Effector memory CD8-positive, alpha-beta T cell (primary cell): Measurements from ENCODE around the gene TMEM140.

Experiments
- ATAC-seq: fragments of 150-1000 bp; cut with Tn5 transposase; replicated peaks from 2 replicates; pipeline ENCODE4 v1.10.0; 2021; ENCODE audit warnings: mild to moderate bottlenecking, moderate library complexity
- DNase-seq, 3 experiments: peaks; one replicate each; pipeline ENCODE4 v3.0.0; 2021
- H3K27ac Mint-ChIP-seq, 2 donors: one replicate each; pipeline ENCODE4 v1.8.0; 2022; ENCODE audit warnings: mild to moderate bottlenecking in 2 of 2, mixed read lengths in 2 of 2, moderate library complexity in 2 of 2
- H3K27me3 Mint-ChIP-seq, 2 donors: one replicate each; pipeline ENCODE4 v1.8.0; 2022; ENCODE audit warnings: mixed read lengths in 2 of 2
- H3K36me3 Mint-ChIP-seq: one replicate; pipeline ENCODE4 v1.8.0; 2022; ENCODE audit warnings: mild to moderate bottlenecking, moderate library complexity, mixed read lengths; ENCODE audit not compliant: insufficient read depth
- H3K4me1 Mint-ChIP-seq, 2 donors: one replicate each; pipeline ENCODE4 v1.8.0; 2022; ENCODE audit warnings: low read depth in 2 of 2, mixed read lengths in 2 of 2
- H3K4me3 Mint-ChIP-seq, 2 donors: one replicate each; pipeline ENCODE4 v1.8.0; 2022; ENCODE audit warnings: mild to moderate bottlenecking in 2 of 2, mixed read lengths in 2 of 2, moderate library complexity in 2 of 2
- H3K9me3 Mint-ChIP-seq, 2 donors: one replicate each; pipeline ENCODE4 v1.8.0; 2022; ENCODE audit warnings: mixed read lengths in 2 of 2

The TMEM140 gene

DNA sequence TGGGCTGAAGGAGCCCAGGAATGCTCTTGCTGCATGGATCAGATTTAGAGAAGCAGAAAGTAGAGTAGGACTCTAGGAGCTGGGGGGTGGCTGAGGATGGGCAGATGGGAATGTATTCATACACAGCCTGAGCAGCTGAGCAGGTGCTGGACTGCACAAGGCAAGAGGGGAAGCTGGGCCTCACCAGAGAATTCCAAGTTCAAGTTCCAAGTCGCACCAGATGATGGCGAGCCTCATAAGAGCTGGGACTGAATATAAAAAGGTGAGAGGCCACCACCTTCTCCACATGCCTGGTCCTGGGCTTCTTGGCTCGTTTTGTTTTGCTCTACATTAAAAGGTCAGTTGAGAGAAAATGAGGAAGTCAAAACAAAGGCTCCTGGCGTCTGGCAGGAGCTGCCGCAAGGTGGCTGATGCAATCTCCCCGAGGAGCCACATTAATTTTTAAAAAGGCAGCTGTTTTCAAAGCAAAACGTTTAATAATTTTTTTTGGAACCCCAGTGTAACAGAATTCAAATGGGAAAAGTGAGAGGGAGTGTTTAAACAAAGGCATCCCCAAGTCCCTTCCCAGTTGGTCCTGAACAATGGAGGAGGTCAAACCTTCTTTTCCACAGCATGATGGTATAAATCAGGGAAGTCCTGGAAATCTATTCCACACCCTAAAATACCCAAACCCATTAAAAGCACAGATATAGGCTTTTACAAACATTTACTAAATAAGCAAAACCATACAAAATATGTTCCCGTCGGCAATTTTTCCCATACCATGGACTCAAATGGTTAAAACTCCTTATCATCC lies 13.2 kb downstream of the TMEM140 start:
- Mint-ChIP-seq H3K4me1 (peaks cover 57 to 63% of the 10 kb centered on the region in 2 donors), H3K36me3 (peaks cover 50% of the 10 kb centered on the region), H3K4me3 (peak overlapping the region in 1 of 2 donors; percentile 43), H3K9me3 (peaks cover 3 to 11% of the 10 kb centered on the region in 2 donors), H3K27me3 (no peaks in the 10 kb centered on the region), H3K27ac (peak overlapping the region; percentile 88 to 96)
- no peak for DNase-seq
- ATAC-seq = no peak

DNA sequence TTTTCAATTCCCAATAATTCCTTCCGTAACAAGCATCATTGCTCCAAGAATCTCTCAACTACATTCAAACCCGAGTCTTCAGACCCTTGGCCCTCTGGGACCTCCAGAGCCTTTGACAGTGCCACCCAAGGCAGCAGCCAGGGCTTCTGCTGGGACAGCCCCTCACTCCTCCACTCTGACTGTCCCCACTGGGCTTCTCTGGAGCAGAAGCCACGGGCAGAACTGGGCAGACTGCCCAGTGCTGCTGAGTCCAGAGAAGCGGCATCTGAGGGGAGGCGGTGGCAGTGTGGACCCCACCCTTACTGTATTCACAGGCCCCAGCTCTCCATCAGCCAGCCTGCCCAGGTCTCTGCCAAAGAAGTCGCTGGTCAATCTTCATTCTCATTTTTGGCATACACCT lies 13.8 kb downstream of the TMEM140 start:
- Mint-ChIP-seq H3K27ac (peak overlapping the region; percentile 56 to 88), H3K36me3 (peaks cover 51% of the 10 kb centered on the region), H3K4me1 (peaks cover 54 to 61% of the 10 kb centered on the region in 2 donors), H3K27me3 (no peaks in the 10 kb centered on the region), H3K4me3 (peak overlapping the region in 1 of 2 donors; percentile 42), H3K9me3 (peaks cover 0 to 5% of the 10 kb centered on the region in 2 donors)
- ATAC-seq = no peak
- DNase-seq = no peak

DNA sequence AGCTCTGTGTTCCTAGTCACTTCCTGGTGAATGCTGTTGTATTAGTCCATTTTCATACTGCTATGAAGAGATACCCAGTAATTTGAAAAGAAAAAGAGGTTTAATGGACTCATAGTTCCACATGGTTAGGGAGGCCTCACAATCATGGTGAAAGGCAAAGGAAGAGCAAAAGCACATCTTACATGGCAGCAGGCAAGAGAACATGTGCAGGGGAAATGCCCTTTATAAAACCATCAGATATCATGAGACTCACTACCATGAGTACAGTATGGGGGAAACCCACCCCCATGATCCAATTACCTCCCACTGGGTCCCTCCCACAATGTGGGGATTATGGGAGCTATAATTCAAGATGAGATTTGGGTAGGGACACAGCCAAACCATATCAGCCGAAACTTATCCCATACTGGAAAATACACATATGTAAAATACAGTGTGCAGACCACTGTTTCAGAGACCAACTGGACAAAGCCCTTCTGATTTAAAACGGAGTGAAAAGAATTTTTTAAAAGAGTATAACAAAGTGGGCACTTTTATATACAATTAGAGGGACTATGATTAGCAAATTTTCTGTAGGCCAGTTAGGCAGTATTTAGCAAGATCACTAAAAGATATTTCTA lies 14.6 kb downstream of the TMEM140 start:
- Mint-ChIP-seq H3K9me3 (no peaks in the 10 kb centered on the region), H3K4me3 (no peak overlapping the region), H3K36me3 (peaks cover 54% of the 10 kb centered on the region), H3K4me1 (peaks cover 51 to 59% of the 10 kb centered on the region in 2 donors), H3K27ac (peak overlapping the region; percentile 56 to 88), H3K27me3 (no peaks in the 10 kb centered on the region)
- ATAC-seq (no peak), DNase-seq (no peak)

DNA sequence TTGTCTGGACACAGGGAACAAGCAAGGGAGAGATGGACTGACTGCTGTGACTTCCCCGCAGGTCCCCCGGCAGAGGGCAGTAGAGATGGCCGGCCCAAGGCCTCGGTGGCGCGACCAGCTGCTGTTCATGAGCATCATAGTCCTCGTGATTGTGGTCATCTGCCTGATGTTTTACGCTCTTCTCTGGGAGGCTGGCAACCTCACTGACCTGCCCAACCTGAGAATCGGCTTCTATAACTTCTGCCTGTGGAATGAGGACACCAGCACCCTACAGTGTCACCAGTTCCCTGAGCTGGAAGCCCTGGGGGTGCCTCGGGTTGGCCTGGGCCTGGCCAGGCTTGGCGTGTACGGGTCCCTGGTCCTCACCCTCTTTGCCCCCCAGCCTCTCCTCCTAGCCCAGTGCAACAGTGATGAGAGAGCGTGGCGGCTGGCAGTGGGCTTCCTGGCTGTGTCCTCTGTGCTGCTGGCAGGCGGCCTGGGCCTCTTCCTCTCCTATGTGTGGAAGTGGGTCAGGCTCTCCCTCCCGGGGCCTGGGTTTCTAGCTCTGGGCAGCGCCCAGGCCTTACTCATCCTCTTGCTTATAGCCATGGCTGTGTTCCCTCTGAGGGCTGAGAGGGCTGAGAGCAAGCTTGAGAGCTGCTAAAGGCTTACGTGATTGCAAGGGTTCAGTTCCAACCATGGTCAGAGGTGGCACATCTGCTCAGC lies 16.6 kb downstream of the TMEM140 start:
- Mint-ChIP-seq H3K27me3 (no peaks in the 10 kb centered on the region), H3K27ac (peak overlapping the region; percentile 73 to 96), H3K4me3 (no peak overlapping the region), H3K36me3 (peaks cover 67% of the 10 kb centered on the region), H3K9me3 (no peaks in the 10 kb centered on the region), H3K4me1 (peaks cover 54 to 61% of the 10 kb centered on the region in 2 donors)
- ATAC-seq (no peak), DNase-seq (no peak)

DNA sequence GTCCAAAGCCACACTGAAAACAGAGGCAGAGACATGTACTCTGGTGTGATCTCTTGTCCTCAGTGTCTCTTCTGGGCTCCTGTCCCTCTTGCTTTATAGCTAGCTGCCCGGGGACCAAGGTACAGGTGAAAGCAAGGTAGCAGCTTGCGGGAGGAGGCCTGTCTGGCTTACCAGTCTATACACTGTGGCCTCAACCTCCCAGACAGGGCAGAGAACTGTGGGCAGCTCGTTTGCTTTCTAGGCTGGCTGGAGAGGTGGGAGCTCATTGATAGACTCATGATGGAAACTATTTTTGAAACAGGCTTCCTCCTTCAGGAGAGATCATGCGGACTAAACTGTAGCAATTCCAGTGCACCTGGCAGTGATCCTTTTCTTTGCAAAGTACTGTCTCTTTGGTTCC lies 18.0 kb downstream of the TMEM140 start:
- DNase-seq (no peak), ATAC-seq (no peak)
- H3K9me3 Mint-ChIP-seq = no peaks in the 10 kb centered on the region
- H3K36me3 Mint-ChIP-seq = peaks cover 72% of the 10 kb centered on the region
- H3K27me3 Mint-ChIP-seq = no peaks in the 10 kb centered on the region
- H3K27ac Mint-ChIP-seq = peak overlapping the region; percentile 71 to 96
- H3K4me3 Mint-ChIP-seq = no peak overlapping the region
- H3K4me1 Mint-ChIP-seq = peaks cover 48 to 55% of the 10 kb centered on the region in 2 donors

DNA sequence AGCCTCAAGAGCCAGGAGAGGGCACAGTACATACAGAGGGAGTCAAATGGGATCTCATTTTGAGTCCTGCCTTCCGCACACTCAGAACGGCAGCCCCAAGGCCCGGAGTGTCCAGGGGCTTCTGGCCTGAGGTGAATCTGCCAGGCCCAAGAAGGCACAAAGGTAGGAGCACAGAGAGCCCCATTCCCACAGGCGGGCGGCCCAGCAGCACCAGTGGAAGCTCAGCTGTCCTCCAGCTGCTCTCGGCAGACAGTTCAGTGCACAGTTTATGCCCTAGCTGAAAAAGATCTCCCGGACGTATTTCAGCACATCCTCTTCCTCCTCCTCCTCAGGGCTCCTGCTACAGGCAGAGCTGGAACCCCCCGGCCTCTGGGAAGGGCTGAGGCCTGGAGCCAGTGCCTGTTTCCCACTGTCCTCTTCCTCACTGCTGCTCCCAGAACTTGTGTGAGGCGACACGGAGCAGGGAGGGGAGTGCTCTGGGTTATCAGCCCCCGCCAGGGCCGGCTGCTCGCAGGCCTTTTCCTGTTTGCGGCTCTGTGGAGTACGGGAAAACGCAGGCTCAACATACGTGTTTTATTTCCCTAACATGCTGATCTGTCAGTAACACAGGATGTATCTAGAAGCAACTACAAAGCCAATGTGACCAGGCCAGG lies 18.6 kb downstream of the TMEM140 start:
- Mint-ChIP-seq H3K36me3 (peaks cover 67% of the 10 kb centered on the region), H3K27ac (peak overlapping the region; percentile 71 to 96), H3K4me3 (no peak overlapping the region), H3K9me3 (no peaks in the 10 kb centered on the region), H3K4me1 (peaks cover 49 to 50% of the 10 kb centered on the region in 2 donors), H3K27me3 (no peaks in the 10 kb centered on the region)
- no peak for ATAC-seq
- DNase-seq = no peak

DNA sequence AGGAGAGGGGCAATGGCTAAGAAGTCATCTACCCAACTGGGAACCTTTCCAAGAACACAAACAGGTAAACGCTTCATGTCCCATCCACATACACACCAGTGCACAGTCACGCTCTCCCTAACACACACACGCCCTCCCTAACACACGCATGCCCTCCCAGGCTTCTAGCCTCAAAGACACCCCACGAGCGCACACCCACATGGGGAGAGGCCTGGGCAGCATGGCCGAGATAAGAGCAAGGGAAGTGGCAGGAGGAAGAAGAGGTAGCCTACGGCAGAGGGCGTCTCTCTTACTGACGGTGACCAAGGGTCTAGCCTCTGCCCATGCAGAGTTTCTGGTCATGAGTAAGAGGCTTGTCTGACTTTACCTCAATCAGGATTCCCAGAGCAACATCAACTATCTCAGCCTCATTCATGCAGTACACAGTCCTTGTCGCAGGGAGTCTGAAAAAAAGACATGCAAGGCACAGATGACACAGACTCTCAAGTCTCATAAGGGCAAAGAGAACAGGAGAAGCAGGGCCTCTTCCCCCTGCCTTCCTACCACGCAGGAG lies 19.6 kb downstream of the TMEM140 start:
- peaks cover 44 to 45% of the 10 kb centered on the region in 2 donors for H3K4me1 Mint-ChIP-seq
- H3K9me3 Mint-ChIP-seq = no peaks in the 10 kb centered on the region
- H3K27ac Mint-ChIP-seq = peak overlapping the region; percentile 96
- H3K36me3 Mint-ChIP-seq = peaks cover 60% of the 10 kb centered on the region
- H3K27me3 Mint-ChIP-seq = no peaks in the 10 kb centered on the region
- DNase-seq (no peak), ATAC-seq (no peak)
- H3K4me3 Mint-ChIP-seq = peak overlapping the region; percentile 12 to 49

DNA sequence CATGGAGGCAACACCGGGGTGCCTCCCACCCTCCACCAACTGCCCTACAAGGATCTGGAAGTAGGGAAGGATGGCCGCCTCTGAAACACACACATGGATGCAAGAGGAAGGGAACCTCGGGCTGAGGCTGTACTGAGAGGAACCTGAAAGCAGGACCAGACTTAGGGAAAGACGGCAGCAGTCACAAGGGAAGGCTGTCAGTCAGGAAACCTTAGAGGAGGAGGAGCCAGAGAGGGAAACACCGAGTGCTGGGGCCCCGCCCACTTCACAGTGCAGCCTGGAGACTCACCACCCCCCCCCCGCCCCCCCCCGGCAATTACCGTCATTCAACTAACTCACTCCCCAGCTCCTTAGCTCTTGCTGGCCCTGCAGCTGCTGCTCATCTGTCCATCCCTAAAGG lies 20.1 kb downstream of the TMEM140 start:
- no peaks in the 10 kb centered on the region for H3K27me3 Mint-ChIP-seq
- peak overlapping the region; percentile 96 for H3K27ac Mint-ChIP-seq
- ATAC-seq (no peak), DNase-seq (no peak)
- peaks cover 60% of the 10 kb centered on the region for H3K36me3 Mint-ChIP-seq
- H3K4me1 Mint-ChIP-seq = peaks cover 41 to 45% of the 10 kb centered on the region in 2 donors
- peak overlapping the region; percentile 88 to 94 for H3K4me3 Mint-ChIP-seq
- no peaks in the 10 kb centered on the region for H3K9me3 Mint-ChIP-seq

DNA sequence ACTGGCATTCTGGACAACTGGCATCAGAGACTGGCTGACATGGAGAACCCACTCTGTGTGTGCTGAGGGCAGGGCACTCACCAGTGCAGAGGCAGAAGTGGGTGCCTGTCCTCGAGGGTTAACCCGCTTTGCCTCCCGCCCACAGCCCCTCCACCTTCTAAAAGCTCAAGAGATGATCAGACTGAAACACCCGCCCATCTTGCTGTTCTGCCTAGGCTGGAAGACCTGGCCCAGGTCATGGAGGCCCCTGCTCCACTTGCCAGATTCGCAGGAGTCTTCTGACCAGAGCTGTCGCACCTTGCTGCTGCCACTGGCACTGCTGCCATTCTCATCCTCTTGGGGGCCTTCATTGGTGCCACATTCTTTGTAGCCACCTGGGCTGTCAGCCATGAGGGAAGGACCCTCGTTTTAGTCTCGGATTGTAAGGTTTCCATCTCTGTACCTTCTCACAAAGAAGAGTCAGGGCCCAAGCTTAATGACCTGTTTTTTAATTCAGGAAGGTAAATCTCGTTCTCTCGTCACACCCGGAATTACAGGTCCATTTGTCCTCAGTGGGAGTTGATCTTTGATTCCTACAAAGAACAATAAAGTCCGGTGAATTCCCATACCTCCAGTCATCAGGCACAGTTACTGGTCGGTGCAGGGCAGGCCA lies 20.7 kb downstream of the TMEM140 start:
- peaks cover 41 to 45% of the 10 kb centered on the region in 2 donors for H3K4me1 Mint-ChIP-seq
- peak overlapping the region; percentile 88 to 94 for H3K4me3 Mint-ChIP-seq
- DNase-seq (no peak), ATAC-seq (no peak)
- H3K9me3 Mint-ChIP-seq = no peaks in the 10 kb centered on the region
- peak overlapping the region; percentile 96 for H3K27ac Mint-ChIP-seq
- H3K36me3 Mint-ChIP-seq = peaks cover 57% of the 10 kb centered on the region
- no peaks in the 10 kb centered on the region for H3K27me3 Mint-ChIP-seq

DNA sequence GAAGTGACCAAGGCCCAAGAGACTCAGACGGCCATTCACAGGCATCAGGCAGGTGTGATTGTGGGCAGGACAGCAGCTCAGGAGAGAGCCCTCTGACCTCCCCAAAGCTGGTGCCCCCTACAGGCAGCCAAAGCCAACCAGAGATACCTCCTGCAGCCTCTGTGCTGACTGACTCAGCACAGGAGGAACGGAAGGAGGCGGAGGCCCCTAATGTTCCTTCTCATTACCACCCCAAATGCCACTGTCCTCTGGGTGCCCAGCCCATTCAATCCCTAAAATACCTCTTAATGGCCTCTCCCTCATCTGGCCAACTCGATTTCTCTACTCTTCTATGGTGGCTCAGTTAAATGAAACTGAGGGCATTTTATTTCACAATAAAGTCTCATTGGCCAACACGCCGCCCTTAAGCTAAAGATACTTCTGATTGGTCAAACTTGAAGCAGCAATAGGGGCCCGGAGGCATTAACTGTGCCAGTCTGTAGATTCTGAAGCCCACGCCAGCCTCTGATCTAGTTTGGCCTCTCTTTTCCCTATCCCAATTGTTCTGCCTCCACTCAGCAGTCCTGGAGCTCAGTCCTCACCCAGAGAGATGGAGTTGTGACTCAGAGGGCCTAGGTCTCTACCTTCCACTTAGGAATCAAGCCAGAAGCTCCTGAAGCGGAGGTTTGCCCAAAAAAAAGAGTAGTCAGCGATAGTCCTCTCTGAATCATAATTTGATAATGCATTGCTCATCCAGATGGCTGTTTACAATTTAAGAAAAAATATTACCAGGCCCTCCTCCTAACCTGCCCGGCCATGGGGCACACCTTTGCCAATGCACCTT lies 21.5 kb downstream of the TMEM140 start:
- Mint-ChIP-seq H3K9me3 (no peaks in the 10 kb centered on the region), H3K4me1 (peaks cover 37 to 39% of the 10 kb centered on the region in 2 donors), H3K4me3 (peak overlapping the region; percentile 88 to 94), H3K27ac (peak overlapping the region; percentile 96), H3K27me3 (no peaks in the 10 kb centered on the region), H3K36me3 (peaks cover 51% of the 10 kb centered on the region)
- ATAC-seq (peak; percentile 34), DNase-seq (peak; percentile 40 to 44 (median 44))

DNA sequence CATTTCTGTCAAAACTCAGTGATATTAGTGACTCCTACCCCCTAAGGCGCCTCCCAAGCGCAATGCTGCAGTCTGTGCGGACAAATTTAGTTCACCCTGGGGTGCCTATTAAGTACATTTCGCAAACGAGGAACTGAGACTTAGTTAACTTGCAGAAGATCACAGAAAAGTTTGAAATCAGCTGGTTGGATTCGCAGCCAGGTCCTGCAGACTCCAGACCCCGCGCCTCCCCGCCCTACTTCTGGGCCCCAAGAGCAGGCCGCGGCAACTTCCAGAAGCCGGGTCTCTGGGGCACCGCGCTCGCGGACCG lies 22.0 kb downstream of the TMEM140 start:
- ATAC-seq = no peak
- no peak for DNase-seq
- Mint-ChIP-seq H3K4me3 (peak overlapping the region; percentile 88 to 94), H3K27ac (peak overlapping the region; percentile 96), H3K4me1 (peaks cover 37 to 39% of the 10 kb centered on the region in 2 donors), H3K9me3 (no peaks in the 10 kb centered on the region), H3K36me3 (peaks cover 49% of the 10 kb centered on the region), H3K27me3 (no peaks in the 10 kb centered on the region)
